ENCODE results near the gene NCOR1. TPM values are rescaled to one million over a fixed set of nuclear protein-coding genes. Genes with fewer than 3 reads are reported as not detected.
"Not testable (repeated sequence)": the region's sequence is repeated elsewhere in the genome, so short reads cannot be mapped to it uniquely, and the experiment has no call there.

Gene NCOR1
- total and polyA plus RNA-seq, 9 of the 15 experiments (the other 6 are each of a cell fraction or from before 2014, with no cell fraction given) = 20.2 to 66.5 (median 50.9) TPM

- no peak for ATAC-seq
- in situ Hi-C loops (cut with MboI) = no loop called here
These were observed 59.8 kb downstream of the NCOR1 start for GRCh38 chr17:16155536-16155935.

GRCh38 chr17:16152326-16152725, 63.0 kb downstream of the NCOR1 start:
- H4K20me1 ChIP-seq (replicated peaks; ENCODE audit: control insufficient read depth, insufficient read depth, low read length); H3K9me1 ChIP-seq (ENCODE audit: control insufficient read depth, insufficient read depth, low read length); POLR2A ChIA-PET; H3K4me1 ChIP-seq (replicated peaks in 1 of 2; ENCODE audit: control insufficient read depth in 2 of 2, insufficient read depth in 2 of 2, low read length in 2 of 2); H3K9ac ChIP-seq (ENCODE audit: insufficient read depth in 1 of 2, low read depth in 2 of 2, low read length in 2 of 2); intact Hi-C loops (cut with micrococcal nuclease); FAIRE-seq; H3K4me3 ChIP-seq; H3K27ac ChIP-seq (ENCODE audit: extremely low read depth, low read depth, low read length); H3K4me2 ChIP-seq (ENCODE audit: insufficient read depth, low read length); DNase-seq (ENCODE audit: extremely low read depth in 1 of 4, low spot score in 3 of 4); H3K27me3 ChIP-seq (ENCODE audit: control insufficient read depth in 2 of 2, insufficient read depth in 2 of 2, low read length in 2 of 2); ATAC-seq; in situ Hi-C loops (cut with MboI); CTCF ChIA-PET (ENCODE audit: low intra/inter-chr PET ratio); H3K9me3 ChIP-seq (replicated peaks; ENCODE audit: control insufficient read depth, insufficient read depth, low read depth, low read length); H2AFZ ChIP-seq (ENCODE audit: low read depth, low read length); BruUV-seq (replicated peaks); H3K79me2 ChIP-seq (ENCODE audit: control insufficient read depth, insufficient read depth, low read length): not testable (repeated sequence)
- TF ChIP-seq ZNF146 (CRISPR knock-in tag; IDR thresholded peaks at IDR 0.05; ENCODE audit: unreplicated experiment) = peak; percentile 53
- WGBS (ENCODE audit: insufficient coverage, low coverage, missing lambda C conversion rate) = 92% methylated on average over 3 of the region's 6 CpGs
- H3K36me3 ChIP-seq (ENCODE audit: control insufficient read depth, insufficient read depth, low read length) = peaks cover 39% of the 10 kb centered on the region

More at GRCh38 chr17:16155536-16155935, 59.8 kb downstream of the NCOR1 start:
- Histone ChIP-seq H3K4me1 (replicated peaks in 1 of 2; ENCODE audit: control insufficient read depth in 2 of 2, insufficient read depth in 2 of 2, low read length in 2 of 2) (no peaks in the 10 kb centered on the region; a peak in 1 of 5 replicates), H3K4me3 (no peak overlapping the region), H2AFZ (ENCODE audit: low read depth, low read length) (no peak overlapping the region), H3K27ac (ENCODE audit: extremely low read depth, low read depth, low read length) (no peak overlapping the region), H3K9me1 (ENCODE audit: control insufficient read depth, insufficient read depth, low read length) (no peaks in the 10 kb centered on the region), H3K4me2 (ENCODE audit: insufficient read depth, low read length) (no peak overlapping the region), H3K9ac (ENCODE audit: insufficient read depth in 1 of 2, low read depth in 2 of 2, low read length in 2 of 2) (no peak overlapping the region), H3K9me3 (replicated peaks; ENCODE audit: control insufficient read depth, insufficient read depth, low read depth, low read length) (no peaks in the 10 kb centered on the region), H4K20me1 (replicated peaks; ENCODE audit: control insufficient read depth, insufficient read depth, low read length) (no peaks in the 10 kb centered on the region), H3K27me3 (ENCODE audit: control insufficient read depth in 2 of 2, insufficient read depth in 2 of 2, low read length in 2 of 2) (no peaks in the 10 kb centered on the region), H3K79me2 (ENCODE audit: control insufficient read depth, insufficient read depth, low read length) (no peaks in the 10 kb centered on the region), H3K36me3 (ENCODE audit: control insufficient read depth, insufficient read depth, low read length) (peaks cover 27% of the 10 kb centered on the region; the same call in 2 of the 3 replicates)
- ChIA-PET POLR2A (interaction anchor here (1.0 kb wide), 1 partner anchor 47 kb away, joined by 3 read pairs; no protein-coding TSS in a partner anchor), CTCF (ENCODE audit: low intra/inter-chr PET ratio) (no interaction called here)
- 57% methylated on average over 2 of the region's 2 CpGs for WGBS (ENCODE audit: insufficient coverage, low coverage, missing lambda C conversion rate)
- peak; percentile 33; the same call in 1 of the 2 replicates for TF ChIP-seq NFIC (IDR thresholded peaks at IDR 0.05)
- TF ChIP-seq MEIS2 (IDR thresholded peaks at IDR 0.05; ENCODE audit: partially characterized antibody) = no peak
- no peak for DNase-seq (ENCODE audit: extremely low read depth in 1 of 4, low spot score in 3 of 4)
- no TSS peak for BruUV-seq (replicated peaks)
- no peak for FAIRE-seq
- intact Hi-C loops (cut with micrococcal nuclease) = no loop called here
